KOPT-K1 (cell line): ENCODE data around the gene TRAPPC11.
"Not testable (repeated sequence)": the region's sequence is repeated elsewhere in the genome, so short reads cannot be mapped to it uniquely, and the experiment has no call there.

Experiments
- H3K27ac ChIP-seq: fragments of 200-600 bp; sonication (generic); 2 replicates; pipeline ENCODE4 v1.5.1; 2016; ENCODE audit warnings: antibody characterized with exemption, mild to moderate bottlenecking, low read depth, low read length; ENCODE audit not compliant: poor library complexity, severe bottlenecking
- H3K36me3 ChIP-seq: fragments of 200-600 bp; sonication (generic); 2 replicates; pipeline ENCODE4 v1.5.1; 2017; ENCODE audit warnings: antibody characterized with exemption, mild to moderate bottlenecking, low read length, moderate library complexity; ENCODE audit not compliant: insufficient read depth
- H3K9me3 ChIP-seq: fragments of 200-600 bp; sonication (generic); 2 replicates; pipeline ENCODE4 v1.5.1; 2017; ENCODE audit warnings: antibody characterized with exemption, low read length, mild to moderate bottlenecking; ENCODE audit not compliant: insufficient read depth, poor library complexity, severe bottlenecking

TRAPPC11 gene

GRCh38 chr4:183659029-183659871, at the start of gene TRAPPC11, which contains the start of gene RWDD4:
TRAPPC11 (plus strand) TSS chr4:183659293; CDS start chr4:183663868, 4,575 bp downstream.
RWDD4 (minus strand) TSS chr4:183659185; CDS start chr4:183658952, 233 bp downstream.
- Histone ChIP-seq H3K9me3 (no peaks in the 10 kb centered on the region), H3K36me3 (peaks cover 25% of the 10 kb centered on the region), H3K27ac (peak within 1 kb of the TSS; percentile 78)

GRCh38 chr4:183610033-183610432, 49.1 kb upstream of the TRAPPC11 start:
- H3K36me3 ChIP-seq: no peaks in the 10 kb centered on the region
- H3K9me3 ChIP-seq: no peaks in the 10 kb centered on the region
- no peak overlapping the region for H3K27ac ChIP-seq

- Histone ChIP-seq H3K36me3 (no peaks in the 10 kb centered on the region), H3K27ac (no peak overlapping the region), H3K9me3 (no peaks in the 10 kb centered on the region)
These were observed 48.5 kb upstream of the TRAPPC11 start for GRCh38 chr4:183610613-183611012.

- Histone ChIP-seq H3K9me3 (no peaks in the 10 kb centered on the region), H3K27ac (no peak overlapping the region), H3K36me3 (no peaks in the 10 kb centered on the region)
These were observed 47.8 kb upstream of the TRAPPC11 start for GRCh38 chr4:183611210-183611830.

- no peaks in the 10 kb centered on the region for H3K36me3 ChIP-seq
- H3K9me3 ChIP-seq: no peaks in the 10 kb centered on the region
- no peak overlapping the region for H3K27ac ChIP-seq
These were observed 46.5 kb upstream of the TRAPPC11 start for GRCh38 chr4:183612329-183613250.

- Histone ChIP-seq H3K36me3 (no peaks in the 10 kb centered on the region), H3K9me3 (no peaks in the 10 kb centered on the region), H3K27ac (no peak overlapping the region)
These were observed 42.0 kb upstream of the TRAPPC11 start for GRCh38 chr4:183617075-183617474.

GRCh38 chr4:183618681-183619080, 40.4 kb upstream of the TRAPPC11 start:
- no peaks in the 10 kb centered on the region for H3K36me3 ChIP-seq
- no peaks in the 10 kb centered on the region for H3K9me3 ChIP-seq
- H3K27ac ChIP-seq: no peak overlapping the region

GRCh38 chr4:183620421-183620820, 38.7 kb upstream of the TRAPPC11 start:
- Histone ChIP-seq H3K36me3 (no peaks in the 10 kb centered on the region), H3K9me3 (no peaks in the 10 kb centered on the region), H3K27ac (no peak overlapping the region)

- H3K36me3 ChIP-seq: no peaks in the 10 kb centered on the region
- no peaks in the 10 kb centered on the region for H3K9me3 ChIP-seq
- no peak overlapping the region for H3K27ac ChIP-seq
These were observed 37.2 kb upstream of the TRAPPC11 start for GRCh38 chr4:183621875-183622274.

- H3K27ac ChIP-seq: no peak overlapping the region
These were observed 34.5 kb upstream of the TRAPPC11 start for GRCh38 chr4:183624548-183624947.

GRCh38 chr4:183626168-183626567, 32.9 kb upstream of the TRAPPC11 start:
- no peak overlapping the region for H3K27ac ChIP-seq
- no peaks in the 10 kb centered on the region for H3K36me3 ChIP-seq
- no peaks in the 10 kb centered on the region for H3K9me3 ChIP-seq

More at GRCh38 chr4:183624548-183624947, 34.5 kb upstream of the TRAPPC11 start:
- H3K36me3 ChIP-seq: no peaks in the 10 kb centered on the region
- H3K9me3 ChIP-seq: no peaks in the 10 kb centered on the region

- not testable (repeated sequence) for H3K36me3 ChIP-seq, H3K9me3 ChIP-seq, H3K27ac ChIP-seq
These were observed 31.8 kb upstream of the TRAPPC11 start for GRCh38 chr4:183627286-183627685.

GRCh38 chr4:183627979-183628588, 31.0 kb upstream of the TRAPPC11 start:
- no peaks in the 10 kb centered on the region for H3K36me3 ChIP-seq
- no peak overlapping the region for H3K27ac ChIP-seq
- no peaks in the 10 kb centered on the region for H3K9me3 ChIP-seq

- no peak overlapping the region for H3K27ac ChIP-seq
- H3K36me3 ChIP-seq: no peaks in the 10 kb centered on the region
- H3K9me3 ChIP-seq: no peaks in the 10 kb centered on the region
These were observed 27.4 kb upstream of the TRAPPC11 start for GRCh38 chr4:183631577-183632198.
